Gastrocnemius medialis (tissue), 4 donors: Measurements from ENCODE around the gene TIAM2.

ENCODE experiments used
- POLR2A ChIP-seq, 2 donors: fragments of 450-650 bp; IDR thresholded peaks; one replicate each; pipeline ENCODE4 v1.6.1; 2017; ENCODE audit warnings: antibody characterized with exemption in 2 of 2, mild to moderate bottlenecking in 2 of 2, moderate library complexity in 2 of 2
- TF ChIP-seq, protein P1 (sequence below), 5 experiments: fragments of 450-650 bp in 3 of 5; fragments of 200-600 bp in 2 of 5; sonication (generic) in 2 of 5; IDR thresholded peaks in 4 of 5; conservative IDR thresholded peaks in 1 of 5; 1 replicate in 4 of 5; 2 replicates in 1 of 5; pipeline ENCODE4 v1.5.1; 2016 to 2019; ENCODE audit warnings: antibody characterized with exemption in 5 of 5, mild to moderate bottlenecking in 3 of 5, moderate library complexity in 3 of 5

DNA sequence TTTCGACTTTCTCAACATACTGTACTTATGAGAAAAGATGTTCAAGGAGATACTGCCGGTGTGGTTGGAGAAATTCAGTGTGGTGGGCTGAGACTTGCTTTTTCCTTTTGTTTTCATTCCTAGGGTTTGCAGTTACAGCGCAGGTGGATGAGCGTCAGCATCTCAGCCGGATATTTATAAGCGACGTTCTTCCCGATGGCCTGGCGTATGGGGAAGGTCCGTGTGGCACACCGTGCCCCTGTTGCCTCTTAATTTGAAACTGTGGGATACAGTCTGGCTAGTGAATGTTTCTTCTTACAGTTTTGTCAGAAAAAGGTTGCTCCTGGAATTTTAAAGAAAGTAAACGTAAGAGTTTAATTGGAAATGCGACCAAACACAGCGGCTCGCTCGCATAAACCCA lies 187.0 kb downstream of the TIAM2 start:
- TF ChIP-seq, protein P1, sequence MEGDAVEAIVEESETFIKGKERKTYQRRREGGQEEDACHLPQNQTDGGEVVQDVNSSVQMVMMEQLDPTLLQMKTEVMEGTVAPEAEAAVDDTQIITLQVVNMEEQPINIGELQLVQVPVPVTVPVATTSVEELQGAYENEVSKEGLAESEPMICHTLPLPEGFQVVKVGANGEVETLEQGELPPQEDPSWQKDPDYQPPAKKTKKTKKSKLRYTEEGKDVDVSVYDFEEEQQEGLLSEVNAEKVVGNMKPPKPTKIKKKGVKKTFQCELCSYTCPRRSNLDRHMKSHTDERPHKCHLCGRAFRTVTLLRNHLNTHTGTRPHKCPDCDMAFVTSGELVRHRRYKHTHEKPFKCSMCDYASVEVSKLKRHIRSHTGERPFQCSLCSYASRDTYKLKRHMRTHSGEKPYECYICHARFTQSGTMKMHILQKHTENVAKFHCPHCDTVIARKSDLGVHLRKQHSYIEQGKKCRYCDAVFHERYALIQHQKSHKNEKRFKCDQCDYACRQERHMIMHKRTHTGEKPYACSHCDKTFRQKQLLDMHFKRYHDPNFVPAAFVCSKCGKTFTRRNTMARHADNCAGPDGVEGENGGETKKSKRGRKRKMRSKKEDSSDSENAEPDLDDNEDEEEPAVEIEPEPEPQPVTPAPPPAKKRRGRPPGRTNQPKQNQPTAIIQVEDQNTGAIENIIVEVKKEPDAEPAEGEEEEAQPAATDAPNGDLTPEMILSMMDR (IDR thresholded peaks at IDR 0.05 in 4 of 5, conservative IDR thresholded peaks at IDR 0.05 in 1 of 5): no peak
- no peak for TF ChIP-seq POLR2A (IDR thresholded peaks at IDR 0.05)
